T-helper 9 cell (primary cell): ENCODE measurements around the gene TPX2.
"Not testable (repeated sequence)": the region's sequence is repeated elsewhere in the genome, so short reads cannot be mapped to it uniquely, and the experiment has no call there.

Source experiments
- DNase-seq: peaks from one replicate; pipeline ENCODE4 v3.0.0-alpha.2; 2020

Gene TPX2

DNA sequence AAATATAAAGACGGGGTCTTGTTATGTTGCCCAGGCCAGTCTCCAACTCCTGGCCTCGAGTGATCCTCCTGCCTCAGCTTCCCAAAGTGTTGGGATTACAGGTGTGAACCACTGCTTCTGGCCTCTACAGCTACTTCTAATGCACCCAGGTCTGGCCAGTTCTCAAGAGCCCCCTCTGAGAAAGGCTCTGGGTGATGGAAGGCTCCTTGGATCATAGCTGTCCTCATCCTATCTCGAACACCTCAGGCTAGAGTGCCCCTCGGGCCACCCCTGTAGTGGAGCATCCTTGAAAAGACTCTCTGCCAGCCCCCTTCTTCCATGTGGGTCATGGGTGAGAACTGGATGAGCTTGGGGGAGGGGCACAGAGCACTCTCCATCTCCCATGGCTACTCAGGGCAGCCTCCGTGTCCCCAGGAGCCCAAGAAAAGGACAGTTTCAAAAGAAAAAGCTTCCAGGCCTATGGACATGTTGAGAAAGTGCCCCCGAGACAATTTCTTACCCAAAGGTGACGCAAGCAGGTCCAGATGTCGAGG lies 79.4 kb downstream of the TPX2 start:
- no peak for DNase-seq

DNA sequence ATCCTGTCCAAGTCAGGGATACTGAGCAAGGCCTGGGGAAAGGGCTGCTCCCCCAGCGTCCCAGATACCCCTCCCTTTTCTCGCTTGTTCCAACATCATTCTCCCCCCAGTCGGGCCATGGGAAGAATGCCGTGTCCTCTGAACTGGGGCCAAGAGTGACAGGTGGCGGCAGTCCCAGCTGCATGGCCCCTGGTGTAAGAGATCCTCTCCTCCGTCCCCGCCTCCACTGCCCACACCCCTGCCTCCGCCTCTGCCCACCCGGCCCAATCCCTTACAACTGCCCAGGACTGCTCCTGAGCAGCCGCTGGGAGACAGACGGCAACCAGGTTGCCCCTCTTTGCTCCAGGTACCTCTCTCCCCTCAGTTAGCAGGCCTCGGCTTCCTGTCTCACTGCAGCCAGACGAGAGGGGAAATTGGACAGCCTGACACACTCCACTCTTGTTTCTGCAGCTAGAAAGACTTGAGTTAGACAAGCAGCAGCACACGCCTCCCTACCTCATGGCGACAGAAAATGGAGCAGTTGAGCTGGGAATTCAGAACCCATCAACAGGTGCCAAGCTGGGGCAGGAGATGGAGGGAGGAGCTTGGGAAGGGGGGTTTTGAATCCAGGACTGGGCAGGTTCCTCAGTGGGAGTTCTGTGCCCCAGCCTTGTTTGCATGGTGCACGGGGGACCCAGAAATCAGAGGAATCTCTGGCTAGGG lies 80.1 kb downstream of the TPX2 start, which contains the start of gene MYLK2:
Gene MYLK2 (plus strand): TSS at position 274 of the 702 bp plus-strand sequence. CDS start 225 bp downstream, at position 499.
- no peak for DNase-seq

GRCh38 chr20:31820228-31820627 lies 81.1 kb downstream of the TPX2 start:
- no peak for DNase-seq

- no peak for DNase-seq
Measured at GRCh38 chr20:31821427-31821826, 82.3 kb downstream of the TPX2 start.

DNA sequence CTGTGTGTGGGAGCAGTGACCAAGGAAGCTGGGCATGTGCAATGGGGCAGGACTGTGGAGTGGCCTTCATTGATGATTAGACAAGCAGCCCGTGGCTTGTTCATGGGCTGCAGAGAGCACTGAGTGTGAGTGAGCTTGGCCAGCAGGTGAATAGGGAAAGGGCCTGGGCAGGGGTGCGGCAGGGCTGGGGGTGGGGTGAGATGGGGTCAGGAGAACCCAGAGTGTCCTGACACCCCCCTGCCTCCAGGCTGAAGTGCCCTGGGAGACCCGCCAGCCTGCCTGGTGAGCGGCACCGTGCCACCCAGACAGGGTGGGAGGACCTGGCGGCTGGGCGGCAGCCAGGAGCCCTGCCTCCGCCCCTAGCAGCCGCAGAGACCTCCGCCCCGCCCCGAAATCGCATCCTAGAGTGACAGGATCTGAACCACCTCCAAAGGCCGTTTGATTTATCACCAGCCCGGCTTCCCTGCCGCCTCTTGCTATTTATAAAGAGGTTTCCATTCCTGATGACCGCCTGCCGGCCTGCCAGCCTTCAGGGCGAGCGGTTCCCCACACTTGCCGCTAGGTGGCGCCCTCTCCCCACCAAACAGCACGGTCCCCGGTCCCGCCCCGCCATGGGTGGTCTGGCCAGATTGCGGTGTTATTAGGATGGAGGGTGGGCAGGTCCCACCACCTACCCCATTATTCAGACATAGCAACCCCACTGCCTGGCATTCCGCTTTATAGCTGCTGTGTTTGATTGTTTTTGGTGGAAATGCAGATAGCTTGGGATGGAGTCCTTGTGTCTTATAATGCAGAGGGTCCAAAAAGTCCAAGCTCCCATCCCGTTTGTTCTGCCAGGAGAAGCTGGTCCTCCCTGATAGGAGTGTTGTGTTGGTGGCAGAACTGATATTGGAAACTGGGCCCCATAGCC lies 83.6 kb downstream of the TPX2 start:
- peak; percentile 75 for DNase-seq

GRCh38 chr20:31823360-31824124 lies 84.5 kb downstream of the TPX2 start:
- DNase-seq: no peak

DNA sequence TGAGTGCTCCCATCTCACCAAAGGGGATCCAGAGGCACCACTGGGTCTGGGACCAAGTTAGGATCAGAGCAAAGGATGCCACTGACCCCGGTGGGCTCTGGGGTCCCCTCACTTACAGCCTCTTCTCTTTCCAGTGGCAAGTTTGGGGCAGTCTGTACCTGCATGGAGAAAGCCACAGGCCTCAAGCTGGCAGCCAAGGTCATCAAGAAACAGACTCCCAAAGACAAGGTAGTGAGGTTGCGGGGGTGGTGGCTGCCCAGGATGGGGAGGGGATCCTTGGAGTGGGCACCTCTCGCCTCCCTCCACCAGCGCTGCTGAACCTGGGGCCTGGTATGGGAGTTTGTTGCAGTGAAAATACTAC lies 85.0 kb downstream of the TPX2 start:
- no peak for DNase-seq

DNA sequence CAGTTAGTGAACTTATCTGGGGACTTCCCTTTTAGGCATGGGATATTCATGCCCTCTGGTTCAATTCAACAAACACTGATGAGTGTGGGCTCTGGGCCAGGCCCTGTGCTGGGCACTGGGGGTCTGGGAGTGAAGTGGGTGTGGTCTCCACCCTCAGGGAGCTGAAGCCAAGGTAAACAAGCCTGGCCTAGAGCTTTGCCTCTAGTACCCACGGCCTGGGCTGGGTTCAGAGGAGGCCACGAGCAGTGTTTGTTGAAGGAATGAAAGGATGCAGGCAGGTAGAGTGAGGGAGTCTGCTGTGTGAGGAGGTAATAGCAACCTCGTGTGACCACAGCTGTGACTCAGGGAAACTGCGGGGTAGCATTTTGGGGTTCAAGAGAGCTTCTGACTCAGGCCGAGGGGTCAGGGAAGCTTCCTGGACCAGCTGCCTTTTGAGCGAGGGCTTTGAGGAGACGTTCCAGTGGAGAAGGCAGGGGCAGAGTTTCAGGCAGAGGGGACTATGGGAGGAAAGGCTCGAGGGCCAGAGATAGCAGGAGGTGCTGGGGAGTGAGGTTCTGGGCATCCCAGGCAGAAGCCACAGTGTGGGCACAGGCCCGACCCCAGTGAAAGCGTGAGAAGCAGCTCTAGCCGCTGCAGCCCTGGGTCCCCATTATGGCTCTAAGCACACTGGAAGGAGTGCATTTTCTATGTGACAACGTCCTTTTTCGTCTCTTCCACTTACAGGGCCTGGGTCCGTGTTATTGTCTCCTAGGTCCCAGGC lies 85.6 kb downstream of the TPX2 start:
- no peak for DNase-seq

GRCh38 chr20:31826074-31826473 lies 87.0 kb downstream of the TPX2 start:
- DNase-seq: no peak

- no peak for DNase-seq
Measured at GRCh38 chr20:31827059-31827458, 88.0 kb downstream of the TPX2 start.

DNA sequence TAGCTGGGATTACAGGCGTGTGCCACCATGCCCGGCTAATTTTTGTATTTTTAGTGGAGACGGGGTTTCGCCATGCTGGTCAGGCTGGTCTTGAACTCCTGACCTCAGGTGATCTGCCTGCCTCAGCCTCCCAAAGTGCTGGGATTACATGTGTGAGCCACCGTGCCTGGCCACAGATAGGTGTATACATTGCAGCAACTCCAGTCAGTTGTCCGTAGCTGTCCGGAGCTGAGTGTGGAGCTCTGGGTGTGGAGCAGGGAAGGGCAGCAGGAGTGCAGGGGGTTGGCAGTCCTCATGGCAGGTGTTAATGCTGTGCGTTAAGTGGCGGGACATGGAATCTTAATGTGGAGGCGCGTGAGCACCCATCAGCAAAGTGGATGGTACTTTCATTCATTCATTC lies 88.9 kb downstream of the TPX2 start:
- DNase-seq: not testable (repeated sequence)

GRCh38 chr20:31829731-31830130 lies 90.6 kb downstream of the TPX2 start:
- no peak for DNase-seq

GRCh38 chr20:31830406-31830981 lies 91.4 kb downstream of the TPX2 start:
- no peak for DNase-seq

- DNase-seq: no peak
Measured at GRCh38 chr20:31831211-31831610, 92.1 kb downstream of the TPX2 start.

DNA sequence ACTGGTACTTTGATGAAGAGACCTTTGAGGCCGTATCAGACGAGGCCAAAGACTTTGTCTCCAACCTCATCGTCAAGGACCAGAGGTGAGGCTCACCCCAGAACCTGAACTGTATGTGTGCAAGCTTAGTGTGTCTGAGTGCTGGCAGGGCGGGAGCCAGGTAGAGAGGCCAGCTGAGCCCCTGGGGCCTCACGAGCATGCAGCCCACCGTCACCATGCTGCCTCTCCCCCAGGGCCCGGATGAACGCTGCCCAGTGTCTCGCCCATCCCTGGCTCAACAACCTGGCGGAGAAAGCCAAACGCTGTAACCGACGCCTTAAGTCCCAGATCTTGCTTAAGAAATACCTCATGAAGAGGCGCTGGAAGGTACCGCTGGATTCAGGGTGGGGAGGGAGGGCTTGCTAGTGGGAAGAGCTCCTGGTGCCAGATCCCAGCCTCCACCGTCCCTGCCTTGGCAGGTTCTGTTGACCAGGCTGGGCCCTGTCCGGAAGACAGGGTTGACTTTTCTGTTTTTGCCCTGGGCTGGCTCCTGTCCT lies 92.7 kb downstream of the TPX2 start:
- DNase-seq: no peak

GRCh38 chr20:31833130-31833930 lies 94.2 kb downstream of the TPX2 start:
- peak; percentile 55 for DNase-seq

DNA sequence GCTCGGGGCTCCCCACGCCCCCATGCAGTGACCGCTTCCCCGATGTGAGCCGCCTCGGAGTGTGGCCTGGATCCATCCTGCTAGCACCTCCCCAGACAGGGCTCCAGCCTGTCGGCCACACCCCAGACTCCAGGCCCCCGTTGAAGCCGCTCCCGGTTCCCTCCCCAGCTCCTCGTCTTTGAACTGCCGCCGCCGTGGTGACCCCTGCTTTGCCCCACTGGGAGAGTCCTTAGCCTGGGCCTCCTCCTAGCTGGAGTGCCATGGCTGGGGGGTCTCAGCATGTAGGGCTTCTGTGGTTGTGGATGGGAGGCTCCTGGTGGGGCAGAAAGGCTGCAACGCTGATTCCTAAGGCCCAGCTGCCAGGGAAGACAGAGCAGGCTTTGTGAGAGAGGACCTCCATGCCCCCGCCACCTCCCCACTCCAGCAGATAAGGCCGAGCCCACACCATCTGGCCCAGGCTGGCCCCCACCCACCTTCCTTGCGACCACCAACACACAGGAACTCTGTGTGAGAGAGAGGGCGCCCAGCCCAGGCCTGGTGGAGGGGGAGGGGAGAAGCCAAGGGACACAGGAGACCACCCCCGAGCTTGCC lies 94.9 kb downstream of the TPX2 start:
- DNase-seq: no peak

- no peak for DNase-seq
Measured at GRCh38 chr20:31835554-31835953, 96.5 kb downstream of the TPX2 start.

DNA sequence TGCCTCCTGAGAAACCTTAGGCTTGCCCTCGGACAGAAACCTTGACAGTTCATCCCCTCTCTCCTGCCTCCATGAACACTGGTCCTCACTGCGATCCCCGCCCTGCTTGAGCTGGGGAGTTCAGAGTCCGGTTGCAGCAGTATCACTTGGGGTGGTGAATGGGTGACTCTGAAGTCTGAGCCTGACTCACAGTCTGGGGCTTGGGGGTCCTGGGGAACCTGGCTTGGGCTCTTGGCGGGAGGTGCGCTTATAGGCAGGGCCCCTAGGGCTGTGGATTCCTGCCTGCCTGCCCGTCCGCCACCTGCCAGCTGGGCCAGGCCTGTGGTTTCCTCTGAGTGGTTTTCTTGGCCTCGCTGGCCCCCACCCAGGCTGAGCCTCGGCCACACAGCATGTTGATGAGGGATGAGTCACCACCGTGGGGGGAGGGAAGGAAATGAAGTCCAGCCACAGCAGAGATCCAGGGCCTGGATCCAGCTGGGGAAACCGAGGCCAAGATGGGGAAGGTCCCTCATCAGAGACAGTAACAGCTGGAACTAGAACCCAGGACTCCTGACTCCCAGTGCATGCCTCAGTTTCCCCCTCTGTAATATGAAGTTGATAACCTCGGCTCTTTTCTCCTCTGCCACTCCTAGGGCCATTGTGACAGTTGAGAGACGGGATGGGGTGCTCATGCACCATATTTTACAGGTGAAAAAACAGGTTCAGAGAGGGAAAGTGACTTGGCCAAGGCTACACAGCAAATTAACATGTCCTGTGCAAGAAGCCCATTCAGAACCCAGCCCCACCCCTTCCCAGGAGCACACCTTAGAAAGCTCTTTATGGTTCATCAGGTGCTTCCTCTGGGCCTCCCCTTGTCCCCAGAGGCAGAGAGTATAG lies 97.1 kb downstream of the TPX2 start:
- DNase-seq: no peak
